HUES64 (cell line): ENCODE results near the gene CCDC141.

Experiments
- H3K27ac ChIP-seq: 2 replicates; pipeline ENCODE4 v1.7.0; 2013; ENCODE audit warnings: low read depth, low read length, inconsistent platforms
- H3K27me3 ChIP-seq: 2 replicates; pipeline ENCODE4 v1.6.1; 2013; ENCODE audit warnings: mild to moderate bottlenecking, low read length; ENCODE audit not compliant: insufficient read depth
- H3K36me3 ChIP-seq: 2 replicates; pipeline ENCODE4 v1.6.1; 2013; ENCODE audit warnings: mild to moderate bottlenecking, low read length; ENCODE audit not compliant: insufficient read depth
- H3K4me1 ChIP-seq: 2 replicates; pipeline ENCODE4 v1.6.1; 2013; ENCODE audit warnings: mild to moderate bottlenecking, low read length, moderate library complexity; ENCODE audit not compliant: insufficient read depth
- H3K4me3 ChIP-seq: 2 replicates; pipeline ENCODE4 v1.5.1; 2013; ENCODE audit warnings: mild to moderate bottlenecking, low read length, moderate library complexity
- H3K9ac ChIP-seq: 2 replicates; pipeline ENCODE4 v1.6.1; 2013; ENCODE audit warnings: mild to moderate bottlenecking, low read depth, low read length
- H3K9me3 ChIP-seq: 2 replicates; pipeline ENCODE4 v1.6.1; 2013; ENCODE audit warnings: low read depth, low read length; ENCODE audit not compliant: insufficient read depth
- WGBS: fragments of 150-250, 120-280 bp; methylation state at CpG from one replicate; pipeline ENCODE4 v1.1.7; 2013; ENCODE audit warnings: missing lambda C conversion rate; 5-methylcytosine and 5-hydroxymethylcytosine counted together

The CCDC141 gene

DNA sequence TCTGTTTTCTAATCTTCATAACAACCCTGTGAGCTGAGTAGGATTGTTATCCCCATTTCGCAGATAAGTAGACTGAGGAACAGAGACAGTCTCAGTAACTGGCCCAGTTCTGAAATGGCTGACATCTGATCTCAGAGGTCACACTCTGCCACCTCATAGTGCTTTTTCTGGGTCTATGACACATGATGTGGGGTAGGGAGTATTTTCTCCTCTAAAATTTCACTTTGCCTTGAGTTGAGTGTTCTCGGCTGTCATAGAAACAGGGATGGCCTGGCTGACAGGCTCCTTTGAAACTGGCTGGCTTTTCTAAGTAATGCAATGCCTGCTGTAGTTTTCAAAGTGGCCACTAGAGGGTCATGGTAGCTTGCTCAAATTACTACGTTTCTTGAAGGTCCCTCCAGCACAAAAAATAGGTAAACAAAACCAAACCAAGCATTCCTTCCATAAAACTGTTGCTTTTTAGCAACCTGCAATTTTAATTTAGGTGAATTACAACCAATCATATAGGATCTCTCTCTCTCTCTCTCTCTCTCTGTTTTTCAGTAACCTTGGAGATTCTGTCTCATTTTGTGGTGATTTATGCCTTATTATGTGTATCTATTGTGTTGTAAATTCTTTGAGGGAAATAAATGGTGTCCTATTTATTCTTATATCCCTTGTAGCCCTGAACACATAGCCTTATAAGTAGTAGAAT, 158.5 kb downstream of the CCDC141 start:
- H3K27me3 ChIP-seq: no peaks in the 10 kb centered on the region
- 55% methylated on average over 3 of the region's 3 CpGs for WGBS
- no peaks in the 10 kb centered on the region for H3K36me3 ChIP-seq
- H3K4me3 ChIP-seq: no peak overlapping the region
- H3K9me3 ChIP-seq: no peaks in the 10 kb centered on the region
- no peak overlapping the region for H3K27ac ChIP-seq
- H3K9ac ChIP-seq: no peak overlapping the region
- H3K4me1 ChIP-seq: no peaks in the 10 kb centered on the region; the same call in 1 of the 2 replicates

DNA sequence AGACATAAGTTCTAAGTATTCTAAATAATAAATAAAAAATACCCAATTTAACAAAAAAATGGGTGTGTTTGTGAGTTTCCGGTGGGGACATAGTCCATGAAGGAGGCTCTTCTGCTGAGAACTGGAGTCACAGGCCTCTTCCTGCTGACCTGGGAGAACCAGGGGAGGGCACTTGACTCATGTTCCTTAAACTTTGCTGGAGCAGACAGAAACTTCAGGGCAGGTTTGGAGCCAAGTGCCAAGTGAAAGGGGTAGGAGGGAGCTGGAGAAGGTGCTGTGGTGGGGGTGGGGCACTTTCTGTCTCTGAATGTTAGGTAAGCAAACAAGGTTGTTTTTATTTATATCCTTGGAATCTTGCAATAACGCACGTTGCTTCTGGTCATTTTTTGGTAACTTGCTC, 163.9 kb downstream of the CCDC141 start:
- no peak overlapping the region for H3K4me3 ChIP-seq
- no peak overlapping the region for H3K9ac ChIP-seq
- H3K9me3 ChIP-seq: no peaks in the 10 kb centered on the region
- WGBS: 93% methylated on average over 3 of the region's 3 CpGs
- H3K36me3 ChIP-seq: no peaks in the 10 kb centered on the region
- H3K27ac ChIP-seq: no peak overlapping the region
- no peaks in the 10 kb centered on the region for H3K27me3 ChIP-seq
- peaks cover 9% of the 10 kb centered on the region for H3K4me1 ChIP-seq

GRCh38 chr2:178884440-178884839, 165.5 kb downstream of the CCDC141 start:
- peaks cover 9% of the 10 kb centered on the region for H3K4me1 ChIP-seq
- H3K27me3 ChIP-seq: no peaks in the 10 kb centered on the region
- 78% methylated on average over 3 of the region's 3 CpGs for WGBS
- H3K4me3 ChIP-seq: no peak overlapping the region
- no peaks in the 10 kb centered on the region for H3K9me3 ChIP-seq
- no peak overlapping the region for H3K27ac ChIP-seq
- no peak overlapping the region for H3K9ac ChIP-seq
- no peaks in the 10 kb centered on the region for H3K36me3 ChIP-seq

GRCh38 chr2:178882666-178883440, 167.1 kb downstream of the CCDC141 start:
- Histone ChIP-seq H3K9me3 (no peaks in the 10 kb centered on the region), H3K4me3 (no peak overlapping the region), H3K36me3 (no peaks in the 10 kb centered on the region), H3K9ac (no peak overlapping the region), H3K4me1 (peaks cover 9% of the 10 kb centered on the region), H3K27me3 (no peaks in the 10 kb centered on the region), H3K27ac (no peak overlapping the region)
- 91% methylated on average over 6 of the region's 6 CpGs for WGBS

GRCh38 chr2:178881075-178881474, 168.9 kb downstream of the CCDC141 start:
- Histone ChIP-seq H3K4me3 (no peak overlapping the region), H3K4me1 (peaks cover 9% of the 10 kb centered on the region), H3K36me3 (no peaks in the 10 kb centered on the region), H3K9me3 (no peaks in the 10 kb centered on the region), H3K27me3 (no peaks in the 10 kb centered on the region), H3K27ac (no peak overlapping the region), H3K9ac (no peak overlapping the region)
- WGBS: 100% methylated on average over 1 of the region's 1 CpG

DNA sequence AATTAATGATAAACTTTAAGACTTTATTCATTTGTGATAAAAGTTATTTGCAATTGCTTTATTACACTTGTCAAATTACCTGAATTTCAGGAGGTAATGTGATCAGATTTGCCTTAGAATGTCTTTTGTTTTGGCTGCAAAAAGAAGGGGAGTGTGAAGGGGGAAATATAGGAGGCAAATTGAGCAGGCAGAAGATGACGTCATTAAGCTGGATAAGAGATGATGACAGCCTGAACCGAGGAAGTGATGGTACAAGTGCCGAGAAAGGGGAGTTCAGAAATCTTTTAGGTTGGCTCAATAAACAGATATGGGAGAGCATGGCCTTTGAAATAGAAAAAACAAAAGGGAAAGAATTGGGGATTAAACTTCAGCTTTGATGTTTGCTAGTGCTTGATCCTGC, 169.7 kb downstream of the CCDC141 start:
- Histone ChIP-seq H3K9ac (no peak overlapping the region), H3K9me3 (no peaks in the 10 kb centered on the region), H3K4me1 (peaks cover 9% of the 10 kb centered on the region), H3K27ac (no peak overlapping the region), H3K27me3 (no peaks in the 10 kb centered on the region), H3K4me3 (no peak overlapping the region), H3K36me3 (no peaks in the 10 kb centered on the region)
- WGBS: 91% methylated on average over 3 of the region's 3 CpGs

GRCh38 chr2:178877874-178878273, 172.1 kb downstream of the CCDC141 start:
- Histone ChIP-seq H3K9me3 (no peaks in the 10 kb centered on the region), H3K27me3 (no peaks in the 10 kb centered on the region), H3K36me3 (no peaks in the 10 kb centered on the region), H3K9ac (no peak overlapping the region), H3K4me3 (no peak overlapping the region), H3K27ac (no peak overlapping the region), H3K4me1 (0 out of 2 replicates have a peak, but pooled peaks cover 3% of the 10 kb centered on the region)
- WGBS: 100% methylated on average over 2 of the region's 2 CpGs

GRCh38 chr2:178874529-178875240, 175.3 kb downstream of the CCDC141 start:
- 0 out of 2 replicates have a peak, but pooled peaks cover 3% of the 10 kb centered on the region for H3K4me1 ChIP-seq
- no peaks in the 10 kb centered on the region for H3K27me3 ChIP-seq
- 89% methylated on average over 8 of the region's 8 CpGs for WGBS
- H3K9ac ChIP-seq: no peak overlapping the region
- no peaks in the 10 kb centered on the region for H3K36me3 ChIP-seq
- no peak overlapping the region for H3K4me3 ChIP-seq
- no peaks in the 10 kb centered on the region for H3K9me3 ChIP-seq
- no peak overlapping the region for H3K27ac ChIP-seq

DNA sequence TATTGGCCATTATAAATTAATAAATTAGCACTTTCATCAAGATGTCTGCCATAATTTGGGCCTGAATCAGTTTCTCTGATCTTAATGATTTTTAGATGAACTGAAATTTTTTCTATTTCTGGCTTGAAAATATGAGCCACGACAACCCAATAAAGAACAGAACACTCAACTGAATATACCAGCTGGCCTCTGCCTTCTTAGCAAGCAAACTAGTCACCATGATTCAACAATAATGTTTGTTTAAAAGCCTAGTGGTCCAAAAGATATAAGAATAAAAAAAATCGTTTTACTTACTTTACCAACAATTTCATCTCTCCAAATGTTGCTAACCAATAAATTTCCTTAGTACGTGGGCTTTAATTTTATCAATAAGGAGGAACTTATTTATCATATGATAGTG, 176.0 kb downstream of the CCDC141 start:
- Histone ChIP-seq H3K9me3 (no peaks in the 10 kb centered on the region), H3K27ac (no peak overlapping the region), H3K27me3 (no peaks in the 10 kb centered on the region), H3K36me3 (no peaks in the 10 kb centered on the region), H3K4me1 (0 out of 2 replicates have a peak, but pooled peaks cover 3% of the 10 kb centered on the region), H3K9ac (no peak overlapping the region), H3K4me3 (no peak overlapping the region)
- 100% methylated on average over 1 of the region's 3 CpGs for WGBS

DNA sequence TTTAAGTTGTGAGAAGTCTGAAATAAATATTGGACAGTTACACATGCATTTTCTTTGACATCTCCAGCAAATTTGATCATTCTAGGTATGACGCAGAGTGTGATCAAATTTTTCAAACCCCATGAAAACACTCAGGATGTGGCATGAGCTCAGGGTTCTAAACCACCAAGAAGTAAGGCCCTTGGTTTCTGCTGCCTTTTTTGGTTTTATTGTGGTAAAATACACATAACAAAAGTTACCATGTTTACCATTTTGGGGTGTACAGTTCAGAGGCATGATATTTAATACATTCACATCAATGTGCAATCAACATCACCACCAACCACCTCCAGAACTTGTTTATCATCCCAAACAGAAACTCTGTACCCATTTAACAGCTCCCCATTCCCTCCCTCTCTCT, 178.4 kb downstream of the CCDC141 start:
- H3K9ac ChIP-seq: no peak overlapping the region
- 100% methylated on average over 1 of the region's 1 CpG for WGBS
- no peaks in the 10 kb centered on the region for H3K9me3 ChIP-seq
- no peaks in the 10 kb centered on the region for H3K27me3 ChIP-seq
- H3K4me1 ChIP-seq: peaks cover 12% of the 10 kb centered on the region; the same call in 1 of the 2 replicates
- no peaks in the 10 kb centered on the region for H3K36me3 ChIP-seq
- H3K4me3 ChIP-seq: no peak overlapping the region
- H3K27ac ChIP-seq: no peak overlapping the region

GRCh38 chr2:178870703-178871102, 179.2 kb downstream of the CCDC141 start:
- H3K36me3 ChIP-seq: no peaks in the 10 kb centered on the region
- H3K27me3 ChIP-seq: no peaks in the 10 kb centered on the region
- 84% methylated on average over 2 of the region's 3 CpGs for WGBS
- no peak overlapping the region for H3K27ac ChIP-seq
- H3K9me3 ChIP-seq: no peaks in the 10 kb centered on the region
- peaks cover 12% of the 10 kb centered on the region; the same call in 1 of the 2 replicates for H3K4me1 ChIP-seq
- H3K4me3 ChIP-seq: no peak overlapping the region
- H3K9ac ChIP-seq: no peak overlapping the region
